GM12865 (cell line): ENCODE results near the gene DPYSL3.
"Not testable (repeated sequence)": the region's sequence is repeated elsewhere in the genome, so short reads cannot be mapped to it uniquely, and the experiment has no call there.

Experiments used
- DNase-seq: peaks from one replicate; pipeline ENCODE4 v3.0.0; 2010; ENCODE audit warnings: low read depth
- H3K4me3 ChIP-seq: 2 replicates; pipeline ENCODE4 v1.5.1; 2011; ENCODE audit warnings: mild to moderate bottlenecking, low read depth, low read length, control low read depth
- CTCF ChIP-seq: IDR thresholded peaks from 2 replicates; pipeline ENCODE4 v1.5.1; 2011; ENCODE audit warnings: low read length, control low read depth, low read depth, inconsistent platforms; ENCODE audit not compliant: insufficient read depth; ENCODE audit errors: missing control alignments

Gene DPYSL3

GRCh38 chr5:147509710-147510651 is at the start of gene DPYSL3:
TSS of gene DPYSL3 (minus strand) at chr5:147510068. CDS start at chr5:147509858, 210 bp downstream.
- no peak within 1 kb of the TSS for H3K4me3 ChIP-seq
- TF ChIP-seq CTCF = no peak
- no peak for DNase-seq

GRCh38 chr5:147558826-147559225 is 49.0 kb upstream of the DPYSL3 start:
- DNase-seq = peak; percentile 28
- H3K4me3 ChIP-seq = no peak overlapping the region
- TF ChIP-seq CTCF = peak; percentile 37

- DNase-seq = no peak
- TF ChIP-seq CTCF = no peak
Observed at GRCh38 chr5:147557876-147558745, 48.2 kb upstream of the DPYSL3 start.

GRCh38 chr5:147555176-147555575 is 45.3 kb upstream of the DPYSL3 start:
- no peak for TF ChIP-seq CTCF

More at GRCh38 chr5:147557876-147558745, 48.2 kb upstream of the DPYSL3 start:
- H3K4me3 ChIP-seq = no peak overlapping the region

GRCh38 chr5:147554261-147554817 is 44.5 kb upstream of the DPYSL3 start:
- TF ChIP-seq CTCF = no peak
- DNase-seq = no peak
- H3K4me3 ChIP-seq = no peak overlapping the region

More at GRCh38 chr5:147555176-147555575, 45.3 kb upstream of the DPYSL3 start:
- DNase-seq = no peak
- no peak overlapping the region for H3K4me3 ChIP-seq

GRCh38 chr5:147553817-147554216 is 43.9 kb upstream of the DPYSL3 start:
- not testable (repeated sequence) for DNase-seq, H3K4me3 ChIP-seq

GRCh38 chr5:147552897-147553296 is 43.0 kb upstream of the DPYSL3 start:
- DNase-seq = no peak
- no peak overlapping the region for H3K4me3 ChIP-seq
- TF ChIP-seq CTCF = no peak
